ENCODE data around the gene DENND4C.
"Not testable (repeated sequence)": the region's sequence is repeated elsewhere in the genome, so short reads cannot be mapped to it uniquely, and the experiment has no call there.

The DENND4C gene
- 53.1 to 231 (median 132) reads per million in 3 experiments for total RNA-seq

- DNase-seq = peak; percentile 79
Measured at GRCh38 chr9:19230355-19231125, at the start of gene DENND4C. TSS of gene DENND4C (plus strand) at chr9:19230693. CDS start at chr9:19276175, 45,482 bp downstream.

- DNase-seq = no peak
Measured at GRCh38 chr9:19180991-19181390, 49.5 kb upstream of the DENND4C start.

- DNase-seq = no peak
Measured at GRCh38 chr9:19181561-19181960, 48.9 kb upstream of the DENND4C start.

GRCh38 chr9:19184144-19184917 lies 46.2 kb upstream of the DENND4C start:
- peak; percentile 75 for DNase-seq

GRCh38 chr9:19185191-19185590 lies 45.3 kb upstream of the DENND4C start:
- DNase-seq = no peak

- DNase-seq = no peak
Measured at GRCh38 chr9:19186232-19186631, 44.3 kb upstream of the DENND4C start.

GRCh38 chr9:19188771-19189170 lies 41.7 kb upstream of the DENND4C start:
- DNase-seq = no peak

GRCh38 chr9:19192202-19193028 lies 38.1 kb upstream of the DENND4C start:
- no peak for DNase-seq

- DNase-seq = no peak
Measured at GRCh38 chr9:19193029-19193324, 37.5 kb upstream of the DENND4C start.

GRCh38 chr9:19193358-19193973 lies 37.0 kb upstream of the DENND4C start:
- DNase-seq = not testable (repeated sequence)

- DNase-seq = no peak
Measured at GRCh38 chr9:19198406-19198805, 32.1 kb upstream of the DENND4C start.

GRCh38 chr9:19199012-19199411 lies 31.5 kb upstream of the DENND4C start:
- no peak for DNase-seq

GRCh38 chr9:19200229-19200628 lies 30.3 kb upstream of the DENND4C start:
- DNase-seq = no peak

- no peak for DNase-seq
Measured at GRCh38 chr9:19201899-19202891, 28.3 kb upstream of the DENND4C start.

GRCh38 chr9:19203058-19203457 lies 27.4 kb upstream of the DENND4C start:
- no peak for DNase-seq

- no peak for DNase-seq
Measured at GRCh38 chr9:19208653-19209052, 21.8 kb upstream of the DENND4C start.

- DNase-seq = no peak
Measured at GRCh38 chr9:19209188-19209587, 21.3 kb upstream of the DENND4C start.

GRCh38 chr9:19213823-19214222 lies 16.7 kb upstream of the DENND4C start:
- DNase-seq = no peak

- no peak for DNase-seq
Measured at GRCh38 chr9:19216466-19216865, 14.0 kb upstream of the DENND4C start.

GRCh38 chr9:19221326-19221725 lies 9.2 kb upstream of the DENND4C start:
- DNase-seq = no peak

GRCh38 chr9:19223724-19224123 lies 6.8 kb upstream of the DENND4C start:
- no peak for DNase-seq

- DNase-seq = no peak
Measured at GRCh38 chr9:19224563-19224962, 5.9 kb upstream of the DENND4C start.
